ENCODE data around the gene STX1B.
"Not testable (repeated sequence)": the region's sequence is repeated elsewhere in the genome, so short reads cannot be mapped to it uniquely, and the experiment has no call there.

Gene STX1B

DNA sequence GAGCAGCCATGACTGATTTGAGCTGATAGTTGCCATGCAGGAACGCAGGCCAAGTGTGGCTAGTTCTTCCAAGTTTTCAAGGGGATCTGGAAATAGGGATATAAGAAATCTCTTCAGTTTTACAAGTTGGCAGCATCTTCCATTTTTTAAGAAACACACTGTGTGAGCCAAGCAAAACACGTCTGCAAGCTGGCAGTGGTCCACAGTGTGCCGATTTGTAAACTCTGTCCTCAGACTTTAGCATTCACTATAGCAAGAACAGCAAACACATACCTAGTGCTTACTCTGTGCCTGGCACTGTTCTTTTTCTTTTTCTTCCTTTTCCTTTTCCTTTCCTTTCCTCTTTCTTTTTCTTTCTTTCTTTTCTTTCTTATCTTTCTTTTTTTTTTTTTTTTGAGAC lies 58.7 kb downstream of the STX1B start:
- DNase-seq (ENCODE audit: low read depth): no peak

DNA sequence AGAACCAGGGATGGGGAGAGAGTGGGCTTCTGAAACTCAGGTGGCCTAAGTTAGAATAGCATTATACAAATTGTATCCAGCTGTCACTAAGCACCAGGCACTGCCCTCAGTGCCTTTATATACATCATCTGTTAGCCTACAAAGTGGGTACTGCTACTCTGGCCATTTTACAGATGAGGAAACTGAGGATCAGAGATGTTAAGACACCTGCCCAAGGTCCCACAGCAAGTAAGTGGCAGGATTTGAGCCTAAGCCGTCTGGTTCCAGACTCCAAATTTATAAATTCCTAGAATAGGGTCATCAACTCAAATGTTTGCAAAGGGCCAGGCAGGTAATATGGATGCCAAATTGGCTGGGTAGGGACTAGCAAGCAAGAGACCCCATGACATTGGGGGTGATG lies 59.2 kb downstream of the STX1B start:
- DNase-seq (ENCODE audit: low read depth): no peak

DNA sequence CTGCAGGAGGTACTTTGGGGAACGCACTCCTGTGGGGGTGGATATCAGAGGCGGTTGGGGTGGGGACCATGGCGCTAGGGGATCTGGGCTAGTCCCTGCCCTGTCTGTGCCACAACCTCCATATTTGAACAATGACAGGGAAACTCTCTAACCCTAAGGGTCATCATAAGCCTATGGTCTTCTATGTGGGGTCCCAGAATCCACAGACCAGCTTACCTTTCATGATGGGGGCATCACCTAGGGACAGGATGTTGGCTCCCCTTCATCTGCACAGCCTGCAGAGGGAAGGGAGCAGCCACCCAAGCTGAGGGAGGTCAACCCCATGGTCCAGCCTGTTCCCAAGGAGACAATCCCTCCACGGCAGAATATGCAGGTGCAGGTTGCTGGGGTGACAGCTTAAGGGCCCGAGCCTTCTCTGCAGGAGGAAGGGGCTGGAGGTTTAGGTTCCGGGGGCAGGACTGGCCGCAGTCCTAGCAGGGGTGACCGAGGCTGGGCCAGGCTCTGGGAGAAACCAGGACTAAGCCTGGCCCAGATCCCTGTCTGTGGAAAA lies 59.8 kb downstream of the STX1B start:
- no peak for DNase-seq (ENCODE audit: low read depth)

DNA sequence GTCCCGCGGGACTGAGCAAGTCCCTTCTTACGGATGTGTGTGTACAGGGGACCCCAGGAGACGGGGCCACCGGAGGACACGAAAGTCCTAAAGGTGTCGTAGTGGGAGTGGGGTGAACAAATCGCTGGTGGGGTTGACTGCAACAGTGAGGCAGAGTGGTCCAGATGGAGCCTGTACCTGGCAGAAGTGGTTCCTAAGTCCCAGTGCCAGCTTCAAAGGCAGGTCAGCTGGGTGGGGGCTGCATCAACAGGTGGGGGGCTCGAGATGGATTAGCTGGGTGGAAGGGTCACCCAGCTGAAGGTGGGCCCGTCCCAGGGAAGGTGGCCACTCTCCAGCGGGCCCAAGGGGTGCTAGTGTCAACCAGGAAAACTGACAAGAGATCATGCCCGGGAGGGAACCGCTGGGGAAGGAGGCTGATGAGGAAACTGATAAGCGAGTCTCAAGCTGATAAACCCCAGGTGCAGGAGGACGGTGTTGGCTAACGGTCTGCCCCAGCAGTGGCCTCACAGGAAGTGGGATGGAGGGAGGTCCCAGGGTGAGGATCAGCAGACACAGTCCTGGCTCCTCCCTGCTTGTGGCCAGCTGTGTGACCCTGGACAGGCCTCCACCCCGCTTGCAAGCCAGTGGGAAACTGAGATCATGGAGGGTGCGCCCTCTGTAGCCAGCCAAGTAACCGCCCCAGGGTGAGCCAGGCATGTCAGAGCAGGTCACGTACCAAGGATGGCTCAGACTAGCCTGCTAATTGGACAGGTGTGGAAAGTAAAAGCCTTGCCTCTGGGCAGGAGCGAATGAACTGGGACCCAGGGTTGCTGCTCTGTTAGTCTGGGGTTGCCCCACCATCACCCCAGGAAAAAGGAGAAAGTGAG lies 60.6 kb downstream of the STX1B start:
- no peak for DNase-seq (ENCODE audit: low read depth)

DNA sequence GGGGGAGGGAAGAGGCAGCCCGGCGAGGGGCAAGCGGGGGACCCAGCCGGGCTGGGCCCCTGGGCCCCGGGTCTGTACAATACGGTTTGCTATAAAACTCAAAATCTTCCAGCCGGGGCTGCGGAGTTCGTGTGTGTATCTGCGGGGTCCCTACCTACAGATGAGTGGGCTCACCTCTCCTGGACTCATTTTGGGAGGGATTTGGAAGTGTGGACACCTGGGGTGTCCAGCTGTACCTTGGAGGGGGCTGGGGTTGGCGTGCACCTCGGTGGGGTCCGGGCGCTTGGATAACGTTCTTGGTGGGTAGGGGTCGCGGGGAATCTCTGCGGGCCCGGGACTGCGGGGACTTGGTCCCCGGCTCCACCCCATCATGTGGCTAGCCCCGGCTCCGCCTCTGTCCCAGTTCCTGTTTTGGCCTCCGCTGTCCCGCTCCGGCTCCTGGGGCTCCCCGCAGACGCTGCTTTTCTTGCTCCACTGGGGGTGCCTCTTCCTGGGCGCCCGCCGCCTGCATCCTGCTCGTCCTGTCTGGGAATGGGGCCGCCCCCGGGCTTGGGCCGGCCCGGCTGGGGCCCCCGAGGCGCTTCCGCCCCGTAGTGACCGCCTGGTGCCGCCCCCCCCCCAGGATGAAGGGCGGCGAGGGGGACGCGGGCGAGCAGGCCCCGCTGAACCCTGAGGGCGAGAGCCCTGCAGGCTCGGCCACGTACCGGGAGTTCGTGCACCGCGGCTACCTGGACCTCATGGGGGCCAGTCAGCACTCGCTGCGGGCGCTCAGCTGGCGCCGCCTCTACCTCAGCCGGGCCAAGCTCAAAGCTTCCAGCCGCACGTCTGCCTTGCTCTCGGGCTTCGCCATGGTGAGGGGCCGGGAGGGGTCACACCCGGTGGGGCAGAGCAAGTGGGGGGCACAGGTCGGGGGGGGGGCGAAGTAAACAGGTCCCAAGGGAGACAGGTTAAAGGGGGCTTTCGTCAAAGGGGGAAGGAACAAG lies 61.5 kb downstream of the STX1B start, which contains the start of gene ORAI3:
TSS of gene ORAI3 (plus strand) at position 402 of the 983 bp plus-strand sequence. CDS start at position 624, 222 bp downstream.
- DNase-seq (ENCODE audit: low read depth): no peak

DNA sequence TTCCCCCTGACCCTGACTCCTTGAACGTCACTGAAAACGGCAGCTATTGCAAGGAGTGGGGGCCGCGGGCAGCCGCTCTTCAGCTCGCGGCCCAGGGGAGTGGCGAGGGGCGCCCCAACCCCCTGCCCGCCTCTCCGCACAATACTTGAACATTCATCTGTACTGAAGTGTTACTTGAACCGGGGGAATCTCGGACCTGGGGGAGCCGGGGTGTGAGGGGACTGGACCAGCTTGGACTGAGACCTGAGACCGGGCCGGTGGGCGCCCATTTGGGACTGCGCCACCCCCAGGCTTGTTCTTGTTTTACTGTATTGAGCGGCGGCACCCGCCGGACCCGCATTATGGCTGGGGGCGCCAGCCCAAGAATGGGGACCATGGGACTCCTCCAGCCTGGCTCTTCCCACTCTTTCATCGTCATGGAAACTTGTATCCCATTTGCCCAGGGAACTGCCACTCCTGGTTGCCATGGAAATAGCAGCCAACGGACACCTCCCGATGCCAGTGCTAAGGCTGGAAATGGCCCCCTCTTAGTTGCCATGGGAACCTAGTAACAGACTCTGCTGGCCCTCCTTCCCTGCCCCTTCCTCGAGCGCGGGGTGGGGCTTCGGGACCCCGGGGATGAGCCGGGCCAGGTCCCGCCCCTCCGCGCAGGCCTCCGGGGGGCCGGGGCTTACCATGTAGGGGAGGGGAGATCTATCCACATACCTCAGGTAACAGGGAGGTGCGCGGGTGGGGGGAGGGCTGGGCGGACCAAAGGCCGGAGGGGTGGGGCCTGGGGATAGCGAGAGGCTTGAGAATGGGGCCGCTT lies 62.4 kb downstream of the STX1B start:
- no peak for DNase-seq (ENCODE audit: low read depth)

DNA sequence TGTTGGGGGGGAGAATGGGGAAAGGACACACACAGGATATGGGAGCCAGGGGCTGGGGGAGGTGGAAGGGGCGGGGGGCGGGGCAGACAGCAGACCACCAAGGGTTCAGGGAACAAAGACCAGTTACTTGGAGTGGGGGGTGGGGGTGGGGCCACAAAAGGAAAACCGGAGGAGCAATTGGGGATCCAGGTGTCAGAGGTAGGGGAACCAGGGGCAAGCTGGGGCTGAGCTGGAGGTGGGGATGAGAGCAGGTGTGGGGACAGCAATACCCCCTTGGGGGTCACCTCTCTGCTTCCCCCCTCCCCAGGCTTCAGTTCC lies 62.9 kb downstream of the STX1B start:
- no peak for DNase-seq (ENCODE audit: low read depth)

DNA sequence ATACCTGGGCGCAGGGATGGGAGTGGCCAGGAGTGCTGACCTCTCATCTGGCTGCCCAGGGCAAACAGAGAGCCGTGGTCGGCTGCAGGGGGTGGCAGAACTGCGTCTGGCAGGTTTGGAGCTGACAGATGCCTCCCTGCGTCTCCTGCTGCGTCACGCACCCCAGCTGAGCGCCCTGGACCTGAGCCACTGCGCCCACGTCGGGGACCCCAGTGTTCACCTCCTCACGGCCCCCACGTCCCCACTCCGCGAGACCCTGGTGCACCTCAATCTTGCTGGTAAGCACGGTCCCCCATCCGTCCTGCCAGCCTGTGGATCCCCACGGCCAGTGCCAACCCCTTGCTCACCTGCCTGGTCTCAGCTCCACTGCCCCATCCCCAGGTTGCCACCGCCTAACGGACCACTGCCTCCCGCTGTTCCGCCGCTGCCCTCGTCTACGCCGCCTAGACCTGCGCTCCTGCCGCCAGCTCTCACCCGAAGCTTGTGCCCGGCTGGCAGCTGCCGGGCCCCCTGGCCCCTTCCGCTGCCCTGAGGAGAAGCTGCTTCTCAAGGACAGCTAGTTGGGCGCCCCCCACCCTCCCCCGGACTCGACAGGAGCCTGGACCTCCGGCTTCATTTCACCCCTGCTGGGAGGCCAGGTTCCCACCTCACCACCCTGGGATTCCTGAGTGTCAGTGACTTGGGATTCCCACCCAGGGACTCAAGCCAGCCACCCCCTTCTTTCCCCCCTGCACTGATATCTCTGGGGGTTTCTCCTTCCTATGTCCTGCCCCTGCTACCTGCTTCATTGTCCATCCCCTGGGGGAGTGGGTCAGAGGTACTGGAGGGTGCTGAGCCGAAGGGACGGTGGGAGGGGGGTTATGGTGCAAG lies 63.5 kb downstream of the STX1B start:
- no peak for DNase-seq (ENCODE audit: low read depth)

DNA sequence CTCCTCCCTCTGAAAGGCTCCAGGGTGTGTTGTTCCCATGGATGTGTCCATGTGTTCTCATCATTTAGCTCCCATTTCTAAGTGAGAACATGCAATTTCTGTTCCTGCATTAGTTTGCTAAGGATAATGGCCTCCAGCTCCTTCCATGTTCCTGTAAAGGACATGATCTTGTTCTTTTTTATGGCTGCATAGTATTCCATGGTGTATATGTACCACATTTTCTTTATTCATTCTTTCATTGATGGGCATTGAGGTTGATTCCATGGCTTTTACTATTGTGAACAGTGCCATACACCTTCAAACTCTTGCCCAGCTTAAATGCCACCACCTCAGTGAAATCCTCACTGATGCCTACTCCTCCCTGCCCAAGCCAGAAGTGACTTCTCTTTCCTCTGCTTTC lies 66.1 kb downstream of the STX1B start:
- DNase-seq (ENCODE audit: low read depth): no peak

DNA sequence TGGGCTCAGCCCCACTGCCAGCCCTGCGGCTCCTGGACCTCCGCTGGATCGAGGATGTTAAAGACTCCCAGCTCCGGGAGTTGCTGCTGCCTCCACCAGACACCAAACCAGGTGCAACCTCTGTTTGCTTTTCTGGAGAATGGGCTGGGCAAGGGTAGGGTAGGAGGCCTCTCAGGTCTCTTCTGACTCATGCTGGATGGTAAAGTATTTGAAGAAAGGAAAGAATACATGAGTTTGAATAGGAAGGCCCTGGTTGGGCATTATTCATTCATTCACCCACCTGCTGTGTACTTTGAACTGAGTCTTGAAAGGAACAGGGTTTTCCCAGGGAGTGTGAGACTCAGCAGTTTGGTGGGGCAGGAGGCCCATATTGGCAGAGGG lies 68.0 kb downstream of the STX1B start:
- DNase-seq (ENCODE audit: low read depth): no peak

DNA sequence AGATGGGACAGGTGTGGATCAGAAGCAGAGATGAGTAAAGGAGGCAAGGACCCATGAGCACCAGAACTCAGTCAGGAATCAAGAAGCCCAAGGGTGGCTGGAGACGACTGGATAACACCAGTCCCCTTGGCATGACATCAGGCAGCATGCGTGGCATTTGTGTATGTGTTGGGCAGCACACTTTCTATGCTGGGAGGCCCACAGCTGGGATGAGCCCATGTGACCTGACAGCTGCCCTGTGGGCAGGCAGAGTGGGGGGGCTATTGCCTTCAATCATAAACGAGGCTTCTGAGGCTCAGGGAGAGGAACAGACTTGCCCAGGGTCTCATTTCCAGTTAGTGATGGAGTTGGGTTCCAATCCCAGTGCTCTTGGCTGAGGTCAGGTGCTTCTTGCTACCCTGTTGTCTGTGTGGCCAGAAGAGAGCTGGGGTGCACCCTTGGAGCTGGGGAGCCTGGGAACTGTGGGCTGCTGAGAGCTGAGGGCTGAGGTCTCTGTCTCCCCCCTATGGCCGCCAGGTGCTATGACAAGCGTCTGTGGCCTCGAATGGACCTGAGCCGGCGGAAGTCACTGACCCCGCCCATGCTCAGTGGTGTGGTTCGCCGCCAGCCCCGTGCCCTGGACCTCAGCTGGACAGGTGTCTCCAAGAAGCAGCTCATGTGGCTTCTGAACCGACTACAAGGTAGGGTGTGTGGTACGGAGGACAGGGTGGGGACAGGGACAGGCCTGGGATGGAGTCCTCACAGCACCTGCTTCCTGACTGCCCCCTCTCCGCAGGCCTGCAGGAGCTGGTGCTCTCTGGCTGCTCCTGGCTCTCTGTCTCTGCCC lies 68.6 kb downstream of the STX1B start:
- DNase-seq (ENCODE audit: low read depth): peak; percentile 39

DNA sequence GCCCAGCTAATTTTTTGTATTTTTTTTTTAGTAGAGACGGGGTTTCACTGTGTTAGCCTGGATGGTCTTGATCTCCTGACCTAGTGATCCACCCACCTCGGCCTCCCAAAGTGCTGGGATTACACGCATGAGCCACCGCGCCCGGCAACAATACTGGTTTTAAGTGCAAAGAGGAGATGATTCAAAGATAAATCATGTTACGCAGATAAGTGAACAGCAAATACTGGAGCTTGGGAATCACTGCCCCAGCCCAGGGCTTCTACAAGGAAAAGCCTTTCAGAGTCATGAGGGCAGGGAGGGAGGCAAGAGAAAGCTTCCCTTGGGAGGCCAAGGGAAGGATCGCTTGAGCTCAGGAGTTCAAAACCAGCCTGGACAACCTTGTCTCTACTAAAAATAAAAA lies 70.9 kb downstream of the STX1B start:
- not testable (repeated sequence) for DNase-seq (ENCODE audit: low read depth)

All from stimulated activated CD8-positive, alpha-beta memory T cell treated with anti-CD3 and anti-CD28 coated beads, Interleukin-12 subunit alpha, Interleukin-12 subunit beta, amount 100 ng/mL, for 1 hour (primary cell).